ENCODE results near the gene GABRG3.
"Not testable (repeated sequence)": the region's sequence is repeated elsewhere in the genome, so short reads cannot be mapped to it uniquely, and the experiment has no call there.

Gene GABRG3

DNA sequence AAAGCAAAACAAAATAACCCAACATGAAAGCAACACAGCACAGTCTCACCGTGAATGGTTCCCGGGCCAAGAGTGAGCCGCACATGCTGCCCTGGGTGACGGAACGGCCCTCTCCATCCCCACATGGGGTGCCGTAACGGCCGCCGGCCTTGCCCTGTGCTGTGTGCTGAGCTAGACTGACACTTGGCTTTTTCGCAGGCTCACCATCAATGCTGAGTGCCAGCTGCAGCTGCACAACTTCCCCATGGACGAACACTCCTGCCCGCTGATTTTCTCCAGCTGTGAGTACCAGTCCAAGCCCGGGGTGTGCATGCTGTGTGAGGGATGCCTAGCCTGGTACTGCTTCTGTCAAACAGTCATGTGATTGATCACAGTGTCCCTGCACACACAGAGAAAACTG lies 357.6 kb downstream of the GABRG3 start:
- no peak for DNase-seq (ENCODE audit: low read depth, low spot score)

DNA sequence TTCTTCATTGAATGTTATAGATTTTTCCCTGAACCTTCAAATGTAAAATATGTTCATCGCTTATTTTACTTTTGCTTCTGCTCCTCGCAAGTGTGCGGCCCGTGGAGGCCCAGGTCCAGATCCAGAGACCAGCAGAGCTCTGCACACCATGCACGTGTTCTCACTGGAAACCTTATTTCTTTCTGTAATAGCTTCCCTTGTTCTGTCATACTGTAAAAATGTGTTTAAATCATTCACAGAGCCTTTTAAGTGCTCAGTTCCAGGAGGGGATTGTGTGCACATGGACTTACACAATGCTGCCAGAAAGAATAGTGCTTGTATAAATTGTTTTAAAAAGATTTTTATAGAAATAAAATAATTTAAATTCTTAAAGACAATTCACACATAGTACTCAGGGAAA lies 359.3 kb downstream of the GABRG3 start:
- no peak for DNase-seq (ENCODE audit: low read depth, low spot score)

- no peak for DNase-seq (ENCODE audit: low read depth, low spot score)
Measured at GRCh38 chr15:27336676-27337075, 365.7 kb downstream of the GABRG3 start.

GRCh38 chr15:27339138-27339537 lies 368.2 kb downstream of the GABRG3 start:
- no peak for DNase-seq (ENCODE audit: low read depth, low spot score)

- no peak for DNase-seq (ENCODE audit: low read depth, low spot score)
Measured at GRCh38 chr15:27341780-27342343, 370.9 kb downstream of the GABRG3 start.

- DNase-seq (ENCODE audit: low read depth, low spot score): no peak
Measured at GRCh38 chr15:27342991-27343390, 372.0 kb downstream of the GABRG3 start.

DNA sequence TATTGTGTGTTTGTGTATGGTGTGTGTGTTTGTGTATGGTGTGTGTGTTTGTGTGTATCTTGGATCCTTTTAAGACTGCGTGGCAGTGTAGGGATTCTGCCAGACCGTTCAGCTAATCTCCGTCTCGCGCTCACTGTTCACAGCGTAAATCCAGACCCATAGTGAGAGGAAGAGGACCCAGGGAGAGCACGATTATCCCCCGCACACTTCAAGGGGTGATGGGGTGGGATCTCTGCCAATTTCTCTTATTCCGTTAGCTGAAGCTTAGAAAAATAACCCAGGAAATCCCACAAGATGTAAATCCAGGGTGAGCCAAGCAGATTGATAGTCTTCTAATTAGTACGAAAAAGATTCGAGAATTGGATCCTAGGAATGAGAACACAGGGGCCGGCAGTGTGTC lies 381.2 kb downstream of the GABRG3 start:
- DNase-seq (ENCODE audit: low read depth, low spot score): no peak

- peak; percentile 86 for DNase-seq (ENCODE audit: low read depth, low spot score)
Measured at GRCh38 chr15:27353856-27354255, 382.9 kb downstream of the GABRG3 start.

GRCh38 chr15:27358751-27359434 lies 387.9 kb downstream of the GABRG3 start:
- peak; percentile 65 for DNase-seq (ENCODE audit: low read depth, low spot score)

GRCh38 chr15:27359586-27359985 lies 388.6 kb downstream of the GABRG3 start:
- DNase-seq (ENCODE audit: low read depth, low spot score): no peak

DNA sequence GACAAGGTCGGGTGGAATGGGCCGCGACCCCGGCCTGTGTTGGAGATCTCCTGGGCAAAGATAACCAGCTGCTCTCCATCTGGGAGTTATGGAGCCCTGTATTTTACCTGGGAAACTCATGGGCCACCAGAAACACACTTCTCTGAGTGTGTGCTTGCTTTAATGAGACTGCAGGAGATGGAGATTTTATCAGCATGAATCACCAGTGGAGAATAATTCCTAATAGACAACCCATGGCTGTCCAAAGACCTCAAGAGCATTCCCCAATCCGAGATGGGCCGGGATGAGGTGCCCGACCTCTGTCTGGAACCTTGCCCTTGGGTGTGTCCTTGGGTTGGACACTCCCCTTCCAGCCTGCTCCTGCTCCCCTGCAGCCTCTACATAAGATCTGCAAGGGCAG lies 389.3 kb downstream of the GABRG3 start:
- peak; percentile 25 for DNase-seq (ENCODE audit: low read depth, low spot score)

DNA sequence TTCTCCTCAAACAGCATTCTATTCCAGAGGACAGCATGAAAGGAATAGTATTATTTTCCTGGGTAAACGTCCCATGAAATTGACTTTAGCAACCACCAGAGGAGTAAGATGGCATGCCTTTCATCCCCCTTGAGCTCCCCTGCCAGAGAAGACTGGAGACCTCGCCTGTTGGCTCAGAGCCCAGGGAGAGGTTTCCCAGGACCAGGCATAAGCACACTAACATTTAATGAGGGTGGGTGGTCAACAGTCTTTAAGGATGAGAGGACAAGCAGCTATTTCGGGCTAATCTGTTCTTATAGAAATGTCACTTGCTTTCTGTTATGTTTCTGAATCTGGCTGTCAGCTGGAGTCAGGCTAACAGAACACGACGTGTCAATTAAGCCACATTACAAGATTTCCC lies 390.5 kb downstream of the GABRG3 start:
- DNase-seq (ENCODE audit: low read depth, low spot score): peak; percentile 59

DNA sequence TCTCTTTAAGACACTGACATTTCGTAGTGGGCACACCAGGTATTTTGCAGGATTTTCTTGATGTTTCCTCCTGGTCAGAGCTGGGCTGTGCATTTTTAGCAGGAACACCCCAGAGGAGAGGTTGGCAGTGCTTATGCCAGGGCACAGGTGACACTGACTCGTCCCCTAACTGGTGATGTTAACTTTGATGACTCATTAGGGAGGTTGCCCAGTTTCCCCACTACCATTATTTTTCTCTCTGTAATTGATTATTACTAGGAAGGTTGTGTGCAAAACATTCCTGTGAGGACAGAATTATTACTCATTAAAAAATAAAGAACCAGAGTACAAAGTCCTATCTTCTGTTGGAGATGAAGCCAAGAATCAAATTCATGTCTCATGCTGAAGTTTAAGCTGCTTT lies 394.5 kb downstream of the GABRG3 start:
- DNase-seq (ENCODE audit: low read depth, low spot score): no peak

DNA sequence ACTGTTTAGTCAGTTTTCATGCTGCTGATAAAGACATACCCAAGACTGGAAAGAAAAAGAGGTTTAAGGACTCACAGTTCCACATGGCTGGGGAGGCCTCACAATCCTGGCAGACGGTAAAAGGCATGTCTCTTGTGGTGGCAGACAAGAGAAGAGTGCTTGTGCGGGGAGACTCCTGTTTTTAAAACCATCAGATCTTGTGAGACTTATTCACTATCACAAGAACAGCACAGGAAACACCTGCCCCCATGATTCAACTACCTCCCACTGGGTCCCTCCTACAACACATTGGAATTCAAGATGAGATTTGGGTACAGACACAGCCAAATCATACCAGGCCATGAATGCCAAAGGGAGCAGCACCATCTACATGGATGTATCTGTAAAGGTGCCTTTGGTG lies 406.4 kb downstream of the GABRG3 start:
- DNase-seq (ENCODE audit: low read depth, low spot score): not testable (repeated sequence)

- DNase-seq (ENCODE audit: low read depth, low spot score): no peak
Measured at GRCh38 chr15:27382361-27383025, 411.5 kb downstream of the GABRG3 start.

- no peak for DNase-seq (ENCODE audit: low read depth, low spot score)
Measured at GRCh38 chr15:27383726-27384125, 412.7 kb downstream of the GABRG3 start.

DNA sequence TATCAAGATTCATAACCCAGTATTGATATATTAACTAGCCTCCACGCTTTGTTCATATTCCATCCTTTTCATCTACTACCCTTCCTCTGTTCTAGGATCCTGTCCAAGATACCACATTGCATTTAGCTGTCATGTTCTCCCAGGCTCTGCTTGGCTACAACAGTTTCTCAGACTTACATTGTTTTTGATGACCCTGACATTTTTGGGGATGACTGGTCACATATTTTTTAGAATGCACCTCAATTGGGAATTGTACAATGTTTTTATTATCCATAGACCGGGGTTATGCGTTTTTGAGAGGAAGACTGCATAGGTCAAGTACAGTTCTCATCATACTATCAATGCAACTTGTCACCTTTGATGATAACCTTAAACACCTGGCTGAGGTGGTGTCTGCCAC lies 421.2 kb downstream of the GABRG3 start:
- DNase-seq (ENCODE audit: low read depth, low spot score): no peak

- no peak for DNase-seq (ENCODE audit: low read depth, low spot score)
Measured at GRCh38 chr15:27396521-27396920, 425.5 kb downstream of the GABRG3 start.

- DNase-seq (ENCODE audit: low read depth, low spot score): no peak
Measured at GRCh38 chr15:27396996-27397395, 426.0 kb downstream of the GABRG3 start.

- DNase-seq (ENCODE audit: low read depth, low spot score): no peak
Measured at GRCh38 chr15:27398631-27399161, 427.7 kb downstream of the GABRG3 start.

GRCh38 chr15:27399241-27399640 lies 428.3 kb downstream of the GABRG3 start:
- peak; percentile 66 for DNase-seq (ENCODE audit: low read depth, low spot score)

DNA sequence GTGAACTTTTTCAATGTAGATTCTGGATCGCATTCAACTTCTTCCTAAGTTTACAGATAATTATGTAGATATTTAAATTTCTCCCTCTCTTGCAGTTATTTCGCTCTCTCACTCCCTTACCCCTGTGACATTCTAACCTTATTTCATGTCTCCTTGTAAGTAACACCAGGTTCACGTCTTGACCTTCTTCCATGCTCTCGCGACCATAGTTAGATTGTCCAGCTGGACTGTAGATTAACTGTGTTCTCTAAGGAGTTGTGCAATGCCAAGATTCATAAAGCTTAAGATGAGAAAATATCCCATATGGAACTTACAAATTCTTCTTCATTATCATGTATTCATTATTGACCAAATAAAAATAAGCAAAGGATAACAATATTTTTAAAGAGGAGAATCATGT lies 430.5 kb downstream of the GABRG3 start:
- no peak for DNase-seq (ENCODE audit: low read depth, low spot score)

- no peak for DNase-seq (ENCODE audit: low read depth, low spot score)
Measured at GRCh38 chr15:27408428-27408827, 437.4 kb downstream of the GABRG3 start.
